Measurements from ENCODE around the gene PDE4D. TPM values are rescaled to one million over a fixed set of nuclear protein-coding genes. Genes with fewer than 3 reads are reported as not detected.

The PDE4D gene
- total and polyA plus RNA-seq, 10 of the 15 experiments (the other 5 are each of a cell fraction or from before 2014, with no cell fraction given): 0.87 to 4.1 (median 2.2) TPM

DNA sequence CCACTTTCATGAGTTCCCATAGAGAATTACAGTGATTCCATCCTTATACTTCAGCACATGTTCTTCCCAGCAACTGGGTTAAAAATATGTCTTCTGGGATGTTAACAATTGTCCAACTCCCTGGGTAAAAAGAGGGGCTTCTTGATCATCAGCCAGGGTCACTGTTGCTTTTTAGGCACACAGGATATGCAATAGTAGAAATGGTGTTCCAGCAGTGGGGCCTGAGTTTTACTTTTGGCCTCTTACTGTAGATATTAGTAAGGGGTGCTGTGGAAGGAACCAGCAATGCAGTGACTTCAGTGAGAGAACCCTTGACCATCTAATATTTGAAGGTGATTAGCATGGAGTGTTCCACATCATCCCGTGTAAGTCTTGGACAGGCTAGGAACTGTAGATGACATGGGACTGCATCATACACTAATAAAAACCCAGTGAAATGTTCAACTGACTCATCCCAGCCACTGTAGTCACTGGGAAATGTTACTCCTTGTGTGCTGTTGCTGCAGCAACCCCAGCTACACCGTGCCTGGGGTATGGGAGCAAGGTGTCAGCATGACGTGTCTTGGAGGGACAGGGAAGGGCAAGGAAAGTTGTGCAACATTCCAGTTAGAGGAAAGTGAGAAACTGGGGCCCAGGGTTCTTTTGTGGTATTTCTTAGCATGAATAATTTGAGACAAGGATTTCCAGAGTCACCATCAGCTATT lies 699.8 kb downstream of the PDE4D start (continued):
- TF ChIP-seq EP300 (IDR thresholded peaks at IDR 0.05; ENCODE audit: borderline replicate concordance in 1 of 2, control insufficient read depth in 1 of 2, low read depth in 2 of 2, low read length in 2 of 2) (no peak), NRF1 (conservative IDR thresholded peaks at IDR 0.05; ENCODE audit: low read depth, low read length) (no peak), JUNB (IDR thresholded peaks at IDR 0.05) (no peak)
- TF ChIP-seq, protein P1, sequence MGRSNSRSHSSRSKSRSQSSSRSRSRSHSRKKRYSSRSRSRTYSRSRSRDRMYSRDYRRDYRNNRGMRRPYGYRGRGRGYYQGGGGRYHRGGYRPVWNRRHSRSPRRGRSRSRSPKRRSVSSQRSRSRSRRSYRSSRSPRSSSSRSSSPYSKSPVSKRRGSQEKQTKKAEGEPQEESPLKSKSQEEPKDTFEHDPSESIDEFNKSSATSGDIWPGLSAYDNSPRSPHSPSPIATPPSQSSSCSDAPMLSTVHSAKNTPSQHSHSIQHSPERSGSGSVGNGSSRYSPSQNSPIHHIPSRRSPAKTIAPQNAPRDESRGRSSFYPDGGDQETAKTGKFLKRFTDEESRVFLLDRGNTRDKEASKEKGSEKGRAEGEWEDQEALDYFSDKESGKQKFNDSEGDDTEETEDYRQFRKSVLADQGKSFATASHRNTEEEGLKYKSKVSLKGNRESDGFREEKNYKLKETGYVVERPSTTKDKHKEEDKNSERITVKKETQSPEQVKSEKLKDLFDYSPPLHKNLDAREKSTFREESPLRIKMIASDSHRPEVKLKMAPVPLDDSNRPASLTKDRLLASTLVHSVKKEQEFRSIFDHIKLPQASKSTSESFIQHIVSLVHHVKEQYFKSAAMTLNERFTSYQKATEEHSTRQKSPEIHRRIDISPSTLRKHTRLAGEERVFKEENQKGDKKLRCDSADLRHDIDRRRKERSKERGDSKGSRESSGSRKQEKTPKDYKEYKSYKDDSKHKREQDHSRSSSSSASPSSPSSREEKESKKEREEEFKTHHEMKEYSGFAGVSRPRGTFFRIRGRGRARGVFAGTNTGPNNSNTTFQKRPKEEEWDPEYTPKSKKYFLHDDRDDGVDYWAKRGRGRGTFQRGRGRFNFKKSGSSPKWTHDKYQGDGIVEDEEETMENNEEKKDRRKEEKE (IDR thresholded peaks at IDR 0.05): no peak

DNA sequence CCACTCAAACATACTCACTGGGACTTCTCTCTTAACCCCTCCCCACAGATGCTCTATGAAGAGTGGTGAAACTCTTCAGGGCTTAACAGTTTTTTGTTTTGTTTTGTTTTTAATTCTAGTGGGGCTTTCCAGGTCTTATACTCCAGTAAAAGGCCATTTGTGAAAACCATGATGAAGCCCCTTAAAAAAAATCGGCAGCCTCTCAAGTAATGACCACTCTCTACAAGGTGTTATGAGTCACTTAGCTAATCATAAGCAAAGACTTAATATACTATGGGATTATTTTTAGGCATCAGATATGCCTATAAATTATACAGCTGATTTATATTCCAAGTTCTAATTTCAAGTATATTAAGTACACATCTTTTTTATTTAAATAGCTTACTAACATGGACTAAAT lies 702.8 kb downstream of the PDE4D start:
- H3K79me2 ChIP-seq (ENCODE audit: control insufficient read depth, insufficient read depth, low read length): no peaks in the 10 kb centered on the region
- no peak for FAIRE-seq

More for the DNA sequence above, 702.8 kb downstream of the PDE4D start:
- H3K4me3 ChIP-seq: no peak overlapping the region
- H3K27ac ChIP-seq (ENCODE audit: control insufficient read depth, insufficient read depth): no peak overlapping the region
- no peak overlapping the region for H3K9ac ChIP-seq (ENCODE audit: control insufficient read depth, insufficient read depth, low read length)
- H3K9me3 ChIP-seq (replicated peaks; ENCODE audit: control insufficient read depth, insufficient read depth, low read length): no peaks in the 10 kb centered on the region
- ChIA-PET RAD21 (ENCODE audit: unreplicated experiment) (interaction anchor here (0.9 to 1.8 kb wide), 2 partner anchors 25 to 190 kb away, joined by 3 to 13 read pairs; no protein-coding TSS in a partner anchor), POLR2A (no interaction called here), CTCF (interaction anchor here (0.6 to 10.7 kb wide), 4 partner anchors 176 to 443 kb away, joined by 3 to 98 read pairs (median 37); no protein-coding TSS in a partner anchor), SMC1A (ENCODE audit: uncharacterized antibody, unreplicated experiment) (interaction anchor here (0.7 to 2.2 kb wide), 5 partner anchors 16 to 190 kb away, joined by 3 to 7 read pairs (median 5); no protein-coding TSS in a partner anchor)
- intact Hi-C loops (cut with micrococcal nuclease; ENCODE audit: unreplicated experiment): no loop called here
- no peak overlapping the region for H2AFZ ChIP-seq (ENCODE audit: control insufficient read depth, low read depth, low read length)
- no peaks in the 10 kb centered on the region; a peak in 1 of 4 replicates for H3K27me3 ChIP-seq (replicated peaks in 1 of 2; ENCODE audit: control insufficient read depth in 2 of 2, insufficient read depth in 2 of 2, low read length in 1 of 2)
- in situ Hi-C loops (cut with MboI): loop anchor here (5.0 to 25.0 kb wide), 2 partner anchors 187 to 472 kb away; no protein-coding TSS in a partner anchor
- no peaks in the 10 kb centered on the region for H3K4me1 ChIP-seq (ENCODE audit: control insufficient read depth, insufficient read depth, low read length)
- WGBS (ENCODE audit: insufficient coverage, insufficient replicate concordance, low lambda C conversion rate, missing lambda C conversion rate): 5% methylated on average over 1 of the region's 1 CpG
- TF ChIP-seq, protein P2, sequence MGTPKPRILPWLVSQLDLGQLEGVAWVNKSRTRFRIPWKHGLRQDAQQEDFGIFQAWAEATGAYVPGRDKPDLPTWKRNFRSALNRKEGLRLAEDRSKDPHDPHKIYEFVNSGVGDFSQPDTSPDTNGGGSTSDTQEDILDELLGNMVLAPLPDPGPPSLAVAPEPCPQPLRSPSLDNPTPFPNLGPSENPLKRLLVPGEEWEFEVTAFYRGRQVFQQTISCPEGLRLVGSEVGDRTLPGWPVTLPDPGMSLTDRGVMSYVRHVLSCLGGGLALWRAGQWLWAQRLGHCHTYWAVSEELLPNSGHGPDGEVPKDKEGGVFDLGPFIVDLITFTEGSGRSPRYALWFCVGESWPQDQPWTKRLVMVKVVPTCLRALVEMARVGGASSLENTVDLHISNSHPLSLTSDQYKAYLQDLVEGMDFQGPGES (IDR thresholded peaks at IDR 0.05): no peak
- TF ChIP-seq RAD51 (IDR thresholded peaks at IDR 0.05): no peak
- TF ChIP-seq, protein P3, sequence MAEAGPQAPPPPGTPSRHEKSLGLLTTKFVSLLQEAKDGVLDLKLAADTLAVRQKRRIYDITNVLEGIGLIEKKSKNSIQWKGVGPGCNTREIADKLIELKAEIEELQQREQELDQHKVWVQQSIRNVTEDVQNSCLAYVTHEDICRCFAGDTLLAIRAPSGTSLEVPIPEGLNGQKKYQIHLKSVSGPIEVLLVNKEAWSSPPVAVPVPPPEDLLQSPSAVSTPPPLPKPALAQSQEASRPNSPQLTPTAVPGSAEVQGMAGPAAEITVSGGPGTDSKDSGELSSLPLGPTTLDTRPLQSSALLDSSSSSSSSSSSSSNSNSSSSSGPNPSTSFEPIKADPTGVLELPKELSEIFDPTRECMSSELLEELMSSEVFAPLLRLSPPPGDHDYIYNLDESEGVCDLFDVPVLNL (IDR thresholded peaks at IDR 0.05; ENCODE audit: low read depth, low read length): no peak
- DNase-seq (ENCODE audit: low read depth, low spot score): no peak
- H3K36me3 ChIP-seq (ENCODE audit: control insufficient read depth in 2 of 2, insufficient read depth in 2 of 2, low read length in 1 of 2): no peaks in the 10 kb centered on the region
- no peak for ATAC-seq
- H3K4me2 ChIP-seq (ENCODE audit: control insufficient read depth, insufficient read depth): no peak overlapping the region
- BruUV-seq (replicated peaks): no TSS peak
- no peaks in the 10 kb centered on the region for H4K20me1 ChIP-seq (ENCODE audit: control insufficient read depth, insufficient read depth)

All from GM12878 (cell line).